T1000 (cell line): ENCODE data around the gene SLC41A3.
A peak's percentile ranks its signal among the peaks of the same experiment; 100 is the strongest.
"Not testable (repeated sequence)": the region's sequence is repeated elsewhere in the genome, so short reads cannot be mapped to it uniquely, and the experiment has no call there.

Experiments used
- DNase-seq: peaks from one replicate; lab custom pipeline; 2025; ENCODE audit warnings: mixed read lengths; lab: John Stamatoyannopoulos, UW

SLC41A3 gene

DNA sequence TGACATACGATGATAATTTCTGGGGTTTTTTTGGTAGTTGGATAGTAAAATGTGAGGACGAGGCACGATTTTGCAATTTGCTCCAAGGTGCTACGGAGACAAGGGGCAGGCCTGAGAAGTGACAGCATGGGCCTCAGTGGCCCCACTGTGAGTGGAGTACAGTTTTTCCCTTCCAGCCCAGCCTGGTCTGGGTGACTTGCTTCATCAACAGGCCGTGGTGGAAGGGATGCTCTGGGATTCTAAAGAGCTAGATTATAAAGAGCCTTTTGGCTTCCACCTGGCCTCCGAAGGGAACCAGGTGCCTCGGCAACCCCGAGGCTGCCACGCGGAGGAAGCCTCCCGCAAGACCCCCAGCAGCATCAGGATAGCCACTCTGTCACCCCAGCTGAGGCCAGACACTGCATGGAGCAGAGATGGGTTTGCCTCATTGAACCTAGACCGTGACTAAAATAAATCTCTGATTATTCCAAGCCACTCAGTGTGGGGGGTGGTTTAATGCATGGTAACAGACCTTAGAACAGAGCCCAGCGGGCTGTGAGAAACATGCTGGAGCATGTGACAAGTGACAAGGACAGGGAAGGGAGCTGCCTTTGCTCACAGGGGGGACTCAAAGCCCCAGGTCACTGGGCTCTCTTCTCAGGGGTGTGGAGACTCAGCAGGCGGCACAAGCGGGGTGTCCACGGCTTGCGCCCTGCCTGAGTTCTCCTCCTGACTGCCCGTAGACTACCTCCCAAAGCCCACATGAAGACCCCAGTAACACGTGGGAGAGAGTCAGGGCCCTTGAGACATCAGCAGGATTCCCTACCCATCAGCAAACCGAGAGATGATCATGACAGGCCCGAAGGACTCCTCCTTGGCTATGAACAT is 22.6 kb upstream of the SLC41A3 start:
- no peak for DNase-seq

DNA sequence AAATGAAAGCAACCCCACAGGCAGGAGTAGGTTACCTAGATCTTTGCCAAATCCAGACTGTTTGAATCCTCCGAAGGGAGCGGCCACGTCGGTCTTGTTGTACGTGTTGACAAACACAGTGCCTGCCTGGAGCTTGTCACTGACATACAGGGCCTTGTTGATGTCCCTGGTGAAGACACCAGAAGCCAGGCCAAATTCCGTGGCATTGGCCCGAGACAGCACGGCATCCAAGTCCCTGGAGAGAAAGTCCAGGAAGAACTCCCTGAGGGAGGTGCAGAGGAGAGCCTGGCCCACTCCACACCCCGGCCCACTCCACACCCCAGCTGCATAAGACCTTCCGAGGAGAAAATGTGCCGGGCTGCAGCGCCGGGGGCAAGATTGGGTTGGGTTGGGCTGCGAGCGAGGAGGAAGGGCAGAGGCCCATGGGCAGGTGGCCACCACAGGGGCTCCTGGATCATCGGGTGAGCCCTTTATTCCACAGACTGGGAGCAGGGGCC is 21.8 kb upstream of the SLC41A3 start:
- no peak for DNase-seq

DNA sequence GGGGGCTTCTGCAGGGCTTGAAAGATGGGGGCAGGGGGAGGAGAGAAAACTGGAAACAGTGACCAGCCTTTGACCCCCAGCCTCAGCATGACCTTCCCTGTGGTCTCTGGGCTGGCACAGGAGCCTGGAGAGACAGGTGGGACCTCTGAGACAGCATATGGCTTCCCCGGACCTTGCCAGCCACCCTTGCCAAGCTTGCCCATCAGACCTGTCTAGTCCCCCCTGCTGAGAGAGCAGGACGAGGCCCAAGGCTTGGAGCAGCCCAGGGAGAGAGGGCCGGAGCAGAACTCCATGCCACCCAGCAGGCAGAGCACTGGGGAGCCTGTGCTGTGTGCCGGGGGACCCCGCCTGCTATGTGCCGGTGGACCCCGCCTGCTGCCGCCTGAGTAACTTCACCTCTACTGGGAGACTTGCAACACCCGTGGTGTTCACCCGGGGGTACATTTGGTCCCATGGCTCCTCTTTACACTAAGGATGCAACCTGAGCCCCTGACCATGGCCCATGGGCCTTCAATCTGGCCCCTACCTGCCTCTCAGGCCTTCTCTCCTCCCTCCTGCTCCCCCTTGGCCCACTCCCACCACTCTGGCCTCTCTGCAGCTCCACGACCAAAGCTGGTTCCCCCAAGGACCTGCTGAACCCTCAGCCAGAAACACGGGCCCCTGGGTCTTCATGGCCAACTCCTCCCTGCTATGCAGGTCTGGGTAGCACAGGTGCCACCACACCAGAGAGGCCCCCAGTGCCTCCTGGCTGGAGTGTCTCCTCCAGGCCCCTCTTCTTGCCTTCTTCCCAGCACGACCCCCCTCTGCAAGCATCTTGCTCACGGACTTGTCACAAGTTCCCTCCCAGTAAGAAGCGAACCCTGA is 21.1 kb upstream of the SLC41A3 start:
- no peak for DNase-seq

DNA sequence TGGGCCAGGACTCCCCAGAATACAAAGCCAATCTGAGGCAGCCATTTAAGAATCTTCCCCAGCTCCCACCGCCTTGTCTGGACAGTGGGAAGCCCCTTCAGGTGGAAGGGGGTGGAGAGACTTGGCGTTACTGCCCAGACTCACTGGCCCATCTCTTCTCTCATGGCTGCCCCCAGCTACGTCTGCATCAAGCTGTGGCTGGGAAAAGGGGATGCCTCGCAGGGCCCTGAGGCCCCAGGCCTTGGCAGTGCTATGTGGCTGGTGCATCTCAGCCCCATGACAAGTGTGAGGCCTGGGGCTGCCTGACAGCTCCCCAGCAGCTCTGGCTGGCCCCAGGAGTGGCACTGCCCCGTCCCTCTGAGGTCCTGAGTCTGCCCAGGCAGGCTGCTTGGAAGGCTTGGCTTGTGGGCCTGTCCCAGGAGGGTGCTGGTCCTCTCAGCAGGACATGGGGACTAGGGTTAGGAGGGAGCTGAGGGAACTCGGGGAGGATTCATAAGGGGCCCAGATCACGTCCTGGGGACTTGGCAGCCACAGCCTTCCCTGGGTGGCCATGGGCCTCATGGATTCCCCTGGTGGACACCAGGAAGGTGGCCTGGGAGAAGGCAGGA is 20.2 kb upstream of the SLC41A3 start:
- no peak for DNase-seq

DNA sequence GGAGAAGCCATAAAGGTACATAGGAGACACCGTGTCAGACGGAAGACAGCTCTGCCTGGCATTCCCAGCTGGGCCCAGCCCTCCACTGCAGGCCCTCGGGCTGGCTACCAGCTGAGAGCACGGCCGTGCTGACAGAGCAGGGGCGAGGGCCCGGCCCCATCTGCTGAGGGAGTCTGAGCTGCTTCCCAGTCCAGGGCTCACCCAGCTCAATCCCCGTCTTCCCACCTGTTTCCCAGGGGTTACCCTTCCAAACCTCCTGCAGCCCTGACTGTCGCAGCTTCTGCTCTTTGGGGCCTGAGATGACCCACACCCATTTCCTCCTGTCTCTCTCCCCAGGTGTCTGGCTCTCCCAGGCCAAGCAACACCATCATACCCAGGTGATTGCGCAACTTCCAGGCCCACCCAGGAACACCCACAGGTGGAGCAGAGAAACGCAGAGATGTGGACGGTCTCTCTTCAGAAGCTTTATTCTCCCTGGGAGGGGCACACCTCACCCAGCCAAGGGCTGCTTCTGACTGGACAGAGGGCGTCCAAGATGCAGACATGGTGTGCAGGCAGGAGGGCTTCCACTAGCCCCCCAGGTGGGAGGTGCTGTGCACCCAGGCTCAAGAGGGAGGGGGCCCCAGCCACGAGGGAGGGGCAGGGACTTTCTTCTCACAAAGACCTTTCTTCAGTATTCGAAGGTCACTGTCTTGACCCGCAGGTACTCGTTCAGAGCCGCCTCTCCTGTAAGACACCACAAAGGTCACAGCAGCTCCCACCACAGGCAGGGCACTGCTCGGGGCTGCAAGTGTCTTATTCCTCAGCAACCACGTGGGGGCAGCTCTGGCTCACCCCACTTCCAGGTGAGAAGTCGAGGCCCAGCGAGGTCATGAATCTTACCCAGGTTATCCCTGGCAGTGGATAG is 19.4 kb upstream of the SLC41A3 start:
- DNase-seq = no peak

DNA sequence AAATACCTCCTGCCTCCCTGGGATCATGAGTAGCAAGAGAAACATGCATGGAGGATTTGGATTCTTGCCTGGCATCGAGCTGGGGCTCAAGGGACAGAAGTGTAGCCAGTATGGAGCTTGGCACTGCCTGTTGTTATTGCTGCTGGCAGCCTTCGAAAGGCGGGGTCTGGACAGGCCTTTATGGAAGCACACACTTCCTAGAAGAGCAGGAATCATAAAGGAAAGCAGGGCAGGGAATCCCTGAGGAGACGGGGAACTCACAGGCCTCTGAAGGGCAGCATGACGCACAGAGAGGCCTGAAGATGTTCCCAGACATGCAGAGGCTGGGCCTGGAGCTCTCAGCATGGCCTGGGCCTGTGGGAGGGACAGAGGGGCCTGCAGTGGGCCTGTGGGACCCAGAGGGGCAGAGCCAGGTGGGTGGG is 18.6 kb upstream of the SLC41A3 start:
- DNase-seq = no peak

DNA sequence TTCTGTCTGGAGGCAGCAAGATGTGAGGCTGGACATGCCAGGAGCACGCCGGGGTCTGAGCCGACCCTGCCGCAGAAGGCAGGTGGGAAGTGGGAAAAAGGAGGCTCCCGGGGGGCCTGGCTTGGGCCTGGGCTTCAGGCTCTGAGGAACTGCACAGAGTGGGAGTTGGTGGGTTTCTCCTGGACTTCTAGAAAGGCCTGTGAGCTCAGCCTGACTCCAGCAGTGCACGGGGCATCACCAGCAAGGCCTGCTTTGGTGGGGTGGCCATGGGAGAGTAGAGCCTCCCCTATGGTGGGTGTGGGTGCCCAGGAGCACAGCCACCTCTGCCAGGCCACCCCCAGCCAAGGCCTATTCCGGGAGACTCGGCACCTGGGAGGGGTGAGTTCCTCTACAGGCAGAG is 18.1 kb upstream of the SLC41A3 start:
- DNase-seq = no peak

DNA sequence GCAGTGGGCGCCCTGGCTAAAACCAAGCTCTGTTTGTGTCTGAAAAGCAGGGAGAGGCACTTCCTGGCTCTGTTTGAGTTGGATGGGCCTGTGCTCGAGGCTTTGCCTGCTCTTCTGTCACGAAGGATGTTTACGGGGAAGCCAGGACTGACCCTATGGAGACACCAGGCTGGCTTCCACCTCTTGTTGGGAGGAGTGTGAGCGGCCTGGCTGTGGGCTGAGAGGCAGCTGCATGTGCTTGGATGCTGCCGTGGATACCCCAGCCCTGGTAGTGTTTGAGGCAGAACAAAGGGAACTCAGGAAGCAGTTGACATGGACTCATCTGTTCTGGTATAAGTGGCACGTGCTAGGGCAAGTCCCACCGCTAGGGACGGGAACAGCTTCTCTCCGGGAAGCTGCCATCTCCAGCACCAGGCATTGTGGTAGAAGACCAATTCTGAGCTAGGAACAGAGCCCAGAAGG is 17.6 kb upstream of the SLC41A3 start:
- DNase-seq = no peak

DNA sequence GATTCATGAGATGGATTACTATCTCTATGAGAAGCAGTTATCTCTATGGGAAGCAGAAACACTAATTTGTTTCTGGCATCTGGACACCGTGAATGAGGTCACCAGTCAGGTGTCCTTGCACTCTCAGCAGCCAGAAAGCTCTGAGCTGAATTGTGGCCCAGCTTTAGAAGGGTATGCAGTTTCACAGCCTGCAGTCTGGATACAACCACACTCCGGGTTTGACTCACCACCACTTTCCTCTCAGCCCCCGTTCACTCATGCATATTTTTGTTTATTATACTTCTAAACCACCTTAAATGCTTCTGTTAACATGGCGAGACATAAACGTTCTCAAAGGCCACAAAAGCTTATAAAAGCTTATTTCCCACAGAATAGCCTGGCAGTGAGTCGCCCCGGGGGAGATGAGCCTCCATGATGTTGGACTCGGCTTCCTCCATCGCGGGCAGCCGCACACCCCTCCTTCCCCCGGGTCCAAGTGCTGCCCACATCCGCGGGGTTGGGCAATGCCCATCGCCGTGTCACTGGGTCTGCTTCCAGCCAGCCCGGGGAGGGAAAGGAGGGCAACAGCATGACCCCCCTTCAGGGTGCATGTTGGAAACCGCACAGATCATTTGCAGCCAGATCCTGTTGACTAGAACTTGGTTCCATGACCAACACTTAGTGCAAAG is 16.8 kb upstream of the SLC41A3 start:
- peak; percentile 45 for DNase-seq

DNA sequence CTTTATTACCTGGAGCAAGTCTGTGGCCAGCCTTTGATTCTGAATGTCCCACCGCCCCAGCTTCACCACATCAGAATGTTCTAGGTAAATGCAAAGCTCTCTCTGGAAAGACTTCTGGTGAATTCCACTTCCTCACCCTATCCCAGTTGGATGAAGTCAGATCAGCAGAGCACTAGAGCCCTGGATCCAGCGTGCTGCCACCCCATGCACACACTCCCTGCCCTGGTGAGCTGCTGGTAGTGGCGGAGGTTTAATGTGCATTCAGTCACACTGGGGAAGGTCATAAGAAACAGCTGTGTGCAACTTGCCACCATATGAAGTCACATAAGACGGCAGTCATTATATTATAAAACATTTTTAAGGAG is 16.3 kb upstream of the SLC41A3 start:
- no peak for DNase-seq

DNA sequence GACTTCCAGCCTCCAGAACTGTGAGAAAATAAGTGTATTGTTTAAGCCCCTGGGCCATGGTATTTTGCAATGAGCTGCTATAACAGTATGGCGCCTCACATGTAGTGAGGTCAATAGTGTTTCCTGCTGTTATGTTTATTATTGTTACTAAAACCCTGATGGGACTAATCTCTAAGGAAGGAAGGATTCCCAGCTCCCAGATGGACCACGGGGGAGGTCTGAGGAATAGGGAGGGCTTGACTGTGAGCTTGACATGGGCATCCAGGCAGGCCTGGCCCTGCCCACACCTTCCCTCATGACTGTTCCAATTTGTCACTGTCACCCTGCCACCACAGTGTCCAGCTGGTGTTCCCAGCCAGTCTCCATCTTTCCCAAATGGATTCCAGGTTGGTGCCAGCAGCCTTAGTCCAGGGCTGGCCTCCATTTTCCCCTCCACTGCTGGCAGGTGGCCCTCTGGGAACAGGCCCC is 14.5 kb upstream of the SLC41A3 start:
- no peak for DNase-seq

DNA sequence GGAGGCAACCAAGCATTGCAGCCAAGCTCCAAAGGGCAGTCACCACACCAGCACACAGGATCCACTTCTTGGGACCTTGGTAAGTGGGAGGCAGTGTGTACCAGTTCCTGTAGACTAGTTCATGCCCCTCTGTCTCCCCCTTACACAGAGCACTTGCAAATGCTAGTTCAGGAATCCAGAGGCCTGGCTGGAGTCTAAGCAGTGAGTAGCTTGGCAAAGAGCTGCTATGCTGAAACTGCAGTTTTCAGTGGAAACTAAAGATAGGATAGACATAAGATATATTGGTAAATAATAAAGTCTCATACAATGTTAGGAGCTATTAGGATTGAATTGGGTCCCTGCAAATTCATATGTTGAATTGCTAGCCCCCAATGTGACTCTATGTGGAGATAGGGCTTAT is 13.9 kb upstream of the SLC41A3 start:
- DNase-seq = no peak

DNA sequence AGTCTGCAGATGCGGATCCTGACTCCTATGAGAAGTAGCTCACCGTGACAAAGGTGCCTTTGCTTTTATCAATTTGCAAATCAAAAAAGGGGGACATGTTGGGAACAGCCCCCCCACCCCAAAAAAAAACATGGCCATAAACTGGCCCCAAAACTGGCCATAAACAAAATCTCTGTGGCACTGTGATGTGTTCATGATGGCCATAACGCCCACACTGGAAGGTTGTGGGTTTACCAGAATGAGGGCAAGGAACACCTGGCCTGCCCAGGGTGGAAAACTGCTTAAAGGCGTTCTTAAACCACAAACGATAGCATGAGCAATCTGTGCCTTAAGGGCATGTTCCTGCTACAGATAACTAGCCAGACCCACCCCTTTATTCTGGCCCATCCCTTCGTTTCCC is 12.3 kb upstream of the SLC41A3 start:
- DNase-seq = not testable (repeated sequence)

DNA sequence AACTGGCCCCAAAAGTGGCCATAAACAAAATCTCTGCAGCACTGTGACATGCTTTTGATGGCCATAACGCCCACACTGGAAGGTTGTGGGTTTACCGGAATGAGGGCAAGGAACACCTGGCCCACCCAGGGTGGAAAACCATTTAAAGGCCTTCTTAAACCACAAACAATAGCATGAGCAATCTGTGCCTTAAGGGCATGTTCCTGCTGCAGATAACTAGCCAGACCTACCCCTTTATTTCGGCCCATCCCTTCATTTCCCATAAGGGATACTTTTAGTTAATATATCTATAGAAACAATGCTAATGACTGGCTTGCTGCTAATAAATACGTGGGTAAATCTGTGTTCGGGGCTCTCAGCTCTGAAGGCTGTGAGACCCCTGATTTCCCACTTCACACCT is 8.2 kb upstream of the SLC41A3 start:
- DNase-seq = not testable (repeated sequence)

DNA sequence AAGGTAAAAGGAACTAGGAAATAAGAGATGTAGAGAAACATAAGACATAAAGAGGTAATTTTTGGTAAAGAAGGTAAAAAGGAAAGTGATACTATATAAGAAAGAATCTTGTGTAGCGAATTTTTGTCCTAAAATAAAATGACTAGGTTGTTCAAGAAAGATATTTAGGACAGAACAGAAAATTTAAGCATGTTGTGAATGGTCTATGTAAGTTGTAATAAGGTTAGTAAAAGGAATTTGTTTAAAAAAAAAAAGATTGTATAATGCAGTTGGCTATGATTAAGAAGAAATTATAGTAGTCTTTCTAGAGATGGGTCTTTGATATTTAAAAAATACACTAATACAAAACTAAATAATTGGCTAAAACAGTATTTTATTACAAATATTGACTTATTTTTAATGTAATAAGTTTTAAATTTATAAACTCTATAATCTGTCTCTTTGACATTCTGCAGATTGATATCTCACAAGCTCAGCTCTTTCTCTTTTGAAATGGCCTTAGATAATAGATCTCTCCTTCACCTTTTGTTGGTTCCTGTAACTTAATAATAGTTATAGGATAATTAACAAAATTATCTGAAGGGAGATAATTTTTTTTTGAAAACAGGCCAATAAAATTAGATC is 3.7 kb upstream of the SLC41A3 start:
- no peak for DNase-seq

DNA sequence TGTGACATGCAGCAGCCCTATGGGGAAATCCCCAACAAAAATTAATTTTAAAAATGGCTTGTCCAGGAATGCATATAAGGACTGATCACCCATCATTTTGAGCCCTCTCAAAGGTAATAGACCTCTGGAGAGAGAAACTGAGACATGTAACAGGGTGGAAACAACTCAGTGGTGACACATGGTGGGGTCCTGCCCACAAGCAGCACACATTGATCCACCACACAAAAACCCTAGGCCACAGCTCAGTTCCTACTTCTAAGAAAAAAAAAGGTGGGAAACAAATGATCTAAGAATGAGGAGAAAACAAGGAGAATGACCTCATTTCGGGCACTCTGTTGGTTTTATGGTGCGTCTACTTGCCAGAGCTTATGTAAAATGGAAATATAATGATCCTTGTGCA is 1.9 kb upstream of the SLC41A3 start:
- DNase-seq = no peak

DNA sequence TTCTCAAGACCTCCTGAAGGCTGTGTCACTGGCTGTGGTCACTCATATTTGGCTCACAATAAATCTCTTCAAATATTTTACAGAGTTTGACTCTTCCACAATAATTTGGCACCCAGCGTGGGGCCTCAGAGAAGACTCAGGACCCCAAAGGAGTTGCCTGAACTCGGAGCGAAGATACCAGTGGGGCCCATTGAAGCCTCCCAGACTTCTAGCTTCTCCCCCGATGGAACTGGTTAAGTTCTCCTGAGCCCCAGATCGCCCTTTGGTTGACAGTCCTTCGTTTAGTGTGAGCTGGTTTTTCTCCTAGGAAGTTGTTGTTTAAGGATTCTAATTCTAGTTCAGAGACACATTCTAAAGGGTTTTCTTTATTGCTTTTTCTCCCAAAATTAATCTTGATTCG is 1.4 kb upstream of the SLC41A3 start:
- no peak for DNase-seq

DNA sequence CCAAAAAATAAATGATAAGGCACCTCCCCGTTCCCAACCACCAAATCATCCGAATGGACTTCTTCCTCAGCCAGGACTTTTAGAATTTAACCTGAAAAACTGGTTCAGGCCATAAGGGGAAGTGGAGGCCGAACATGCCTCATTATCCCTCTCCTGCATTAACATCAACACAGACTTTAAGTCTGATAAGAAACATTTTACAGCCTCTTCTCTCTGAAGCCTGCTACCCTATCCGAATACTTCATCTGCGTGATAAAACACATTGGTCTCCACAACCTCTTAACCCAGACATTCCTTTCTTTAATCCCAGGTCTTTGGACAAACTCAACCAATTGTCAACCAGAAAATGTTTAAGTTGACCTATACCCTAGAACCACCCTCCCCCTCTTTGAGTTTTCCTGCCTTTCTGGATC is 850 bp upstream of the SLC41A3 start:
- no peak for DNase-seq

DNA sequence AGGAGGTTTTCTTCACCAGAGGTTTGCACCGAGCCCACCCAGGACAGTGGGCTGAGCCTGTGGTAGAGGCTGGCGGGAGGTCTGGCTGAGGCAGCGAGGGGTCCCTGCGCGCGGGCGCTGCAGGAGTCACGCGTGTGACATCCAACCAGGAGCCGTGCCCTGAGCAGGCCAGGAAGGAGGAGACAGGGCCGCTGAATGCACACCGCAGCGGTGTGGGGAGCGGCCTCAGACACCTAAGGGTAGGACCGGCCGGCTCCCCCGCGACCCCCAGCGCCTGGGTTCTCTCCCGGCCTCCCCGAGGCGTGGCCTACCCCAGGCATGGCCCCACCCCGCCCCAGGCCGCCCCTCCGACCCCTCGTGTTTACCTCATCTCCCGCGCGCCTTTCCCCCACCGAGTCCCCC is 412 bp downstream of the SLC41A3 start:
- DNase-seq = no peak

DNA sequence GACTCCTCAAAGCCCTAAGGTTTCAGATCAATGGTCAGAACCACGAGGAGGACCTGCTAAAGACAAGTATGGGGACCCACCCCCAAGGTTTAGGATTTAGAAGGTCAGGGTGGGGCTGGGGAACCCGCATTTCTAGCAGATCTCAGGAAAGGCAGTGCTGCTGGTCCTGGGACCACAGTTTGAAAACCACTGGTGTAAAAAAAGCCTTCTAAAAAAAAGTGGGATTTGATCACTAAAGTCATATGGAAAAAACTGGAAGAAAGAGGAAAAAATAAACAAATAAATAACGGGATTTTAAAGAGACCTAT is 832 bp downstream of the SLC41A3 start:
- no peak for DNase-seq
